ENCODE measurements around the gene CDC42. TPM values are rescaled to one million over a fixed set of nuclear protein-coding genes. Genes with fewer than 3 reads are reported as not detected.
A peak's percentile ranks its signal among the peaks of the same experiment; 100 is the strongest.
"Not testable (repeated sequence)": the region's sequence is repeated elsewhere in the genome, so short reads cannot be mapped to it uniquely, and the experiment has no call there.

The CDC42 gene
- 188 and 198 TPM in 2 replicates for total RNA-seq (2021)
- Bru-seq, nascent RNA, result percentile 92 among the genes with signal in this experiment
- percentile 92 among the genes with signal in this experiment for BruChase-seq, experiment 1, labeled RNA remaining after a 2-hour chase
- BruChase-seq, experiment 2, labeled RNA remaining after a 6-hour chase, result percentile 92 among the genes with signal in this experiment
- long read RNA-seq, partial matches to known transcripts, result 13 of 55 reads
- long read RNA-seq, other reads (novel, unspliced or antisense), result 41 of 55 reads

GRCh38 chr1:22052115-22053016 is at the start of gene CDC42:
Gene CDC42 (plus strand): TSS chr1:22052709. CDS start chr1:22078479, 25,770 bp downstream.
- Histone ChIP-seq H3K27ac (ENCODE audit: low read depth, low read length, poor library complexity, severe bottlenecking) (peak within 1 kb of the TSS; percentile 92), H3K4me3 (ENCODE audit: low read depth, low read length, poor library complexity, severe bottlenecking) (peak within 1 kb of the TSS; percentile 93), H3K9me3 (ENCODE audit: low read depth, low read length, poor library complexity, severe bottlenecking) (no peaks in the 10 kb centered on the region), H3K36me3 (ENCODE audit: insufficient read depth, low read length, poor library complexity, severe bottlenecking) (peaks cover 6% of the 10 kb centered on the region), H3K4me1 (ENCODE audit: insufficient read depth, low read length, poor library complexity, severe bottlenecking) (peaks cover 7% of the 10 kb centered on the region), H3K27me3 (replicated peaks; ENCODE audit: insufficient read depth, low read depth, low read length, poor library complexity) (no peaks in the 10 kb centered on the region)
- peak; percentile 97 for DNase-seq (ENCODE audit: low spot score)
- TF ChIP-seq EZH2 (IDR thresholded peaks at IDR 0.05; ENCODE audit: borderline replicate concordance, low read depth, low read length, poor library complexity, severe bottlenecking), result no peak
- POLR2A ChIA-PET (ENCODE audit: low non-redundant PET), result interaction anchor here (0.6 kb wide), 1 partner anchor 14 kb away, joined by 3 read pairs; no protein-coding TSS in a partner anchor
- BruUV-seq (replicated peaks), result no TSS peak
- CTCF ChIA-PET, result no interaction called here
- intact Hi-C loops (cut with micrococcal nuclease; ENCODE audit: unreplicated experiment), result no loop called here

GRCh38 chr1:22002875-22003274 is 49.6 kb upstream of the CDC42 start:
- H3K36me3 ChIP-seq (ENCODE audit: insufficient read depth, low read length, poor library complexity, severe bottlenecking); H3K9me3 ChIP-seq (ENCODE audit: low read depth, low read length, poor library complexity, severe bottlenecking); CTCF ChIA-PET; POLR2A ChIA-PET (ENCODE audit: low non-redundant PET); H3K27me3 ChIP-seq (replicated peaks; ENCODE audit: insufficient read depth, low read depth, low read length, poor library complexity); H3K4me1 ChIP-seq (ENCODE audit: insufficient read depth, low read length, poor library complexity, severe bottlenecking); DNase-seq (ENCODE audit: low spot score); BruUV-seq (replicated peaks); H3K27ac ChIP-seq (ENCODE audit: low read depth, low read length, poor library complexity, severe bottlenecking); H3K4me3 ChIP-seq (ENCODE audit: low read depth, low read length, poor library complexity, severe bottlenecking); intact Hi-C loops (cut with micrococcal nuclease; ENCODE audit: unreplicated experiment): not testable (repeated sequence)

- H3K36me3 ChIP-seq (ENCODE audit: insufficient read depth, low read length, poor library complexity, severe bottlenecking); BruUV-seq (replicated peaks); H3K9me3 ChIP-seq (ENCODE audit: low read depth, low read length, poor library complexity, severe bottlenecking); intact Hi-C loops (cut with micrococcal nuclease; ENCODE audit: unreplicated experiment); H3K27me3 ChIP-seq (replicated peaks; ENCODE audit: insufficient read depth, low read depth, low read length, poor library complexity); DNase-seq (ENCODE audit: low spot score); H3K27ac ChIP-seq (ENCODE audit: low read depth, low read length, poor library complexity, severe bottlenecking); H3K4me1 ChIP-seq (ENCODE audit: insufficient read depth, low read length, poor library complexity, severe bottlenecking); H3K4me3 ChIP-seq (ENCODE audit: low read depth, low read length, poor library complexity, severe bottlenecking); POLR2A ChIA-PET (ENCODE audit: low non-redundant PET): not testable (repeated sequence)
- CTCF ChIA-PET, result interaction anchor here (0.6 kb wide), 2 partner anchors 108 to 558 kb away, joined by 4 to 5 read pairs; no protein-coding TSS in a partner anchor
These were observed 48.5 kb upstream of the CDC42 start for GRCh38 chr1:22003959-22004358.

GRCh38 chr1:22005261-22006149 is 47.0 kb upstream of the CDC42 start:
- POLR2A ChIA-PET (ENCODE audit: low non-redundant PET); BruUV-seq (replicated peaks); CTCF ChIA-PET; intact Hi-C loops (cut with micrococcal nuclease; ENCODE audit: unreplicated experiment); H3K27ac ChIP-seq (ENCODE audit: low read depth, low read length, poor library complexity, severe bottlenecking); H3K36me3 ChIP-seq (ENCODE audit: insufficient read depth, low read length, poor library complexity, severe bottlenecking); H3K9me3 ChIP-seq (ENCODE audit: low read depth, low read length, poor library complexity, severe bottlenecking); H3K27me3 ChIP-seq (replicated peaks; ENCODE audit: insufficient read depth, low read depth, low read length, poor library complexity); H3K4me1 ChIP-seq (ENCODE audit: insufficient read depth, low read length, poor library complexity, severe bottlenecking); H3K4me3 ChIP-seq (ENCODE audit: low read depth, low read length, poor library complexity, severe bottlenecking): not testable (repeated sequence)
- DNase-seq (ENCODE audit: low spot score), result peak; percentile 39
- peak; percentile 55 for TF ChIP-seq CTCF (conservative IDR thresholded peaks at IDR 0.05; ENCODE audit: low read depth, low read length)

- intact Hi-C loops (cut with micrococcal nuclease; ENCODE audit: unreplicated experiment); POLR2A ChIA-PET (ENCODE audit: low non-redundant PET); DNase-seq (ENCODE audit: low spot score); CTCF ChIA-PET; H3K4me3 ChIP-seq (ENCODE audit: low read depth, low read length, poor library complexity, severe bottlenecking); H3K4me1 ChIP-seq (ENCODE audit: insufficient read depth, low read length, poor library complexity, severe bottlenecking); H3K36me3 ChIP-seq (ENCODE audit: insufficient read depth, low read length, poor library complexity, severe bottlenecking); H3K27ac ChIP-seq (ENCODE audit: low read depth, low read length, poor library complexity, severe bottlenecking); H3K9me3 ChIP-seq (ENCODE audit: low read depth, low read length, poor library complexity, severe bottlenecking); H3K27me3 ChIP-seq (replicated peaks; ENCODE audit: insufficient read depth, low read depth, low read length, poor library complexity); BruUV-seq (replicated peaks): not testable (repeated sequence)
These were observed 45.8 kb upstream of the CDC42 start for GRCh38 chr1:22006736-22007135.

GRCh38 chr1:22007262-22007661 is 45.2 kb upstream of the CDC42 start:
- DNase-seq (ENCODE audit: low spot score); H3K27me3 ChIP-seq (replicated peaks; ENCODE audit: insufficient read depth, low read depth, low read length, poor library complexity); H3K4me3 ChIP-seq (ENCODE audit: low read depth, low read length, poor library complexity, severe bottlenecking); BruUV-seq (replicated peaks); H3K9me3 ChIP-seq (ENCODE audit: low read depth, low read length, poor library complexity, severe bottlenecking); H3K4me1 ChIP-seq (ENCODE audit: insufficient read depth, low read length, poor library complexity, severe bottlenecking); intact Hi-C loops (cut with micrococcal nuclease; ENCODE audit: unreplicated experiment); H3K27ac ChIP-seq (ENCODE audit: low read depth, low read length, poor library complexity, severe bottlenecking); H3K36me3 ChIP-seq (ENCODE audit: insufficient read depth, low read length, poor library complexity, severe bottlenecking); POLR2A ChIA-PET (ENCODE audit: low non-redundant PET): not testable (repeated sequence)
- CTCF ChIA-PET, result interaction anchor here (0.6 kb wide), 1 partner anchor 45 kb away, joined by 5 read pairs; no protein-coding TSS in a partner anchor
